ENCODE results near the gene ABCA6. TPM values are rescaled to one million over a fixed set of nuclear protein-coding genes. Genes with fewer than 3 reads are reported as not detected.
A peak's percentile ranks its signal among the peaks of the same experiment; 100 is the strongest.

ABCA6 gene
- total and polyA plus RNA-seq, 2 experiments from 2014 or later: 2.8 to 6.4 TPM

DNA sequence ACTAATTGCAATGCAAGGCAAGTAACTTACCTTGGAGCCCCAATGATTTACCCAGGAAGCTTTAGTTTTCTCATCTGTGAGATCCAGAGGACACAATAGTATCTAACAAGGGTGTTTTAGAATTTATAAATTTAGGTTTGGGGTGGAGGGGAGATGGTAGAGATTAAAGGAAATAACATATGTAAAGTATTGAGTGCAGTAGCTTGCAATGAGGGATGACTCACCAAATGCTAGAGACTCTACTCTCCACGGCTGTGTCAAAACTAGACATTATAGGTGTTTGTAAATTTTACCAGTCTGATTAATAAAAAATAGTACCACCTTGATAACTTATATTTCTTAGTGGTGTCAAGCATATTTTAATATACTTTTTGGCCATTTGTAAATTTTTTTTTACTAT lies 77.2 kb downstream of the ABCA6 start:
- Histone ChIP-seq H3K9ac (no peak overlapping the region), H3K4me1 (ENCODE audit: insufficient read depth) (peaks cover 25% of the 10 kb centered on the region), H3K79me2 (ENCODE audit: insufficient read depth) (no peaks in the 10 kb centered on the region), H3F3A (ENCODE audit: insufficient read depth) (peaks cover 13% of the 10 kb centered on the region; the same call in 1 of the 2 replicates), H3K9me3 (ENCODE audit: low read depth) (no peaks in the 10 kb centered on the region), H3K4me3 (no peak overlapping the region), H3K4me2 (ENCODE audit: unreplicated experiment) (no peak overlapping the region), H3K9me2 (ENCODE audit: insufficient read depth) (no peaks in the 10 kb centered on the region), H3K36me3 (ENCODE audit: low read depth) (no peaks in the 10 kb centered on the region), H4K20me1 (ENCODE audit: insufficient read depth) (no peaks in the 10 kb centered on the region), H2AFZ (no peak overlapping the region), H3K27ac (no peak overlapping the region), H3K27me3 (replicated peaks; ENCODE audit: insufficient read depth) (no peaks in the 10 kb centered on the region)
- no peak for DNase-seq
- WGBS, 2 experiments (ENCODE audit: low coverage in 1 of 2, low lambda C conversion rate in 2 of 2, missing lambda C conversion rate in 2 of 2): 84 to 92% methylated on average over 1 of the region's 1 CpG
- in situ Hi-C loops (cut with MboI): no loop called here
- TF ChIP-seq EZH2 (IDR thresholded peaks at IDR 0.05; ENCODE audit: insufficient read depth, poor library complexity, severe bottlenecking) (no peak), EZH2phosphoT487 (IDR thresholded peaks at IDR 0.05; ENCODE audit: insufficient read depth, low read depth) (no peak)

DNA sequence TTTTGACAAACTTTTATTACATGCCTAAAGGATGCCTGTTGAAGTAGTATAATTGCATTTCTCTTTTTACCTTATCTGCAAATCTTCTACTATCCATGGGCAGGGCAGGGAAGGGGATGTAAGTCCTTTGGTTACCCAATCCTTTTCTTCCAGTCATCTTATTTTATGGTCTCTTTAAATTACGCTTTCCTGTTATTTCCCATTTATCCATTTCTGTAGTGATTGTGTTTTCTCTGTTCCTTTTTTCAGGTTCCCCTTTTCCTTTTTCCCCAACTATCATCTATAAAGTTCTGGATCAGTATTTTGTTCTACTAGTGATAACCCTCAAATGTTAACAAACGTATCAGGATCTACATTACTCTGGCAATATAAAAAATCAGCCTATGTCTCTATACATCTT lies 77.7 kb downstream of the ABCA6 start:
- H3K4me1 ChIP-seq (ENCODE audit: insufficient read depth): peaks cover 27% of the 10 kb centered on the region
- H2AFZ ChIP-seq: no peak overlapping the region
- H3K4me2 ChIP-seq (ENCODE audit: unreplicated experiment): no peak overlapping the region
- H3K36me3 ChIP-seq (ENCODE audit: low read depth): no peaks in the 10 kb centered on the region
- 96 to 97% methylated on average over 2 of the region's 2 CpGs for WGBS, 2 experiments (ENCODE audit: low coverage in 1 of 2, low lambda C conversion rate in 2 of 2, missing lambda C conversion rate in 2 of 2)
- in situ Hi-C loops (cut with MboI): no loop called here
- no peaks in the 10 kb centered on the region for H4K20me1 ChIP-seq (ENCODE audit: insufficient read depth)
- H3K27me3 ChIP-seq (replicated peaks; ENCODE audit: insufficient read depth): no peaks in the 10 kb centered on the region
- no peak for DNase-seq
- H3K9ac ChIP-seq: no peak overlapping the region
- no peak for TF ChIP-seq EZH2 (IDR thresholded peaks at IDR 0.05; ENCODE audit: insufficient read depth, poor library complexity, severe bottlenecking)
- TF ChIP-seq EZH2phosphoT487 (IDR thresholded peaks at IDR 0.05; ENCODE audit: insufficient read depth, low read depth): no peak
- H3K9me2 ChIP-seq (ENCODE audit: insufficient read depth): no peaks in the 10 kb centered on the region
- peaks cover 13% of the 10 kb centered on the region; the same call in 1 of the 2 replicates for H3F3A ChIP-seq (ENCODE audit: insufficient read depth)
- no peaks in the 10 kb centered on the region for H3K9me3 ChIP-seq (ENCODE audit: low read depth)
- H3K79me2 ChIP-seq (ENCODE audit: insufficient read depth): no peaks in the 10 kb centered on the region
- no peak overlapping the region for H3K4me3 ChIP-seq
- H3K27ac ChIP-seq: no peak overlapping the region

- H3K9ac ChIP-seq: no peak overlapping the region
- no peak overlapping the region for H3K27ac ChIP-seq
- H3K4me2 ChIP-seq (ENCODE audit: unreplicated experiment): no peak overlapping the region
- H3K9me2 ChIP-seq (ENCODE audit: insufficient read depth): no peaks in the 10 kb centered on the region
- H3K9me3 ChIP-seq (ENCODE audit: low read depth): no peaks in the 10 kb centered on the region
- TF ChIP-seq EZH2 (IDR thresholded peaks at IDR 0.05; ENCODE audit: insufficient read depth, poor library complexity, severe bottlenecking) (no peak), EZH2phosphoT487 (IDR thresholded peaks at IDR 0.05; ENCODE audit: insufficient read depth, low read depth) (no peak)
- H3K36me3 ChIP-seq (ENCODE audit: low read depth): no peaks in the 10 kb centered on the region
- no peaks in the 10 kb centered on the region for H3K79me2 ChIP-seq (ENCODE audit: insufficient read depth)
- in situ Hi-C loops (cut with MboI): no loop called here
- no peaks in the 10 kb centered on the region for H3K27me3 ChIP-seq (replicated peaks; ENCODE audit: insufficient read depth)
- no peak for DNase-seq
- no peaks in the 10 kb centered on the region for H4K20me1 ChIP-seq (ENCODE audit: insufficient read depth)
- H3K4me3 ChIP-seq: no peak overlapping the region
- H2AFZ ChIP-seq: no peak overlapping the region
- H3K4me1 ChIP-seq (ENCODE audit: insufficient read depth): peaks cover 27% of the 10 kb centered on the region
- H3F3A ChIP-seq (ENCODE audit: insufficient read depth): peaks cover 13% of the 10 kb centered on the region; the same call in 1 of the 2 replicates
- WGBS, 2 experiments (ENCODE audit: low coverage in 1 of 2, low lambda C conversion rate in 2 of 2, missing lambda C conversion rate in 2 of 2): 75 to 76% methylated on average over 4 of the region's 4 CpGs
These were observed 78.7 kb downstream of the ABCA6 start for GRCh38 chr17:69062860-69063581.

GRCh38 chr17:69061721-69062556 lies 79.8 kb downstream of the ABCA6 start:
- H3K36me3 ChIP-seq (ENCODE audit: low read depth): no peaks in the 10 kb centered on the region
- H4K20me1 ChIP-seq (ENCODE audit: insufficient read depth): no peaks in the 10 kb centered on the region
- peak; percentile 18 for DNase-seq
- in situ Hi-C loops (cut with MboI): no loop called here
- H3K27me3 ChIP-seq (replicated peaks; ENCODE audit: insufficient read depth): no peaks in the 10 kb centered on the region
- no peaks in the 10 kb centered on the region for H3K9me2 ChIP-seq (ENCODE audit: insufficient read depth)
- peak overlapping the region; percentile 66 for H3K4me2 ChIP-seq (ENCODE audit: unreplicated experiment)
- no peak overlapping the region for H3K9ac ChIP-seq
- H3K9me3 ChIP-seq (ENCODE audit: low read depth): no peaks in the 10 kb centered on the region
- 0 out of 2 replicates have a peak overlapping the region, but pooled peaks have one; percentile 55 for H3K27ac ChIP-seq
- peaks cover 27% of the 10 kb centered on the region for H3K4me1 ChIP-seq (ENCODE audit: insufficient read depth)
- no peaks in the 10 kb centered on the region for H3K79me2 ChIP-seq (ENCODE audit: insufficient read depth)
- peaks cover 13% of the 10 kb centered on the region; the same call in 1 of the 2 replicates for H3F3A ChIP-seq (ENCODE audit: insufficient read depth)
- H2AFZ ChIP-seq: peak overlapping the region; percentile 27; the same call in 1 of the 2 replicates
- TF ChIP-seq EZH2phosphoT487 (IDR thresholded peaks at IDR 0.05; ENCODE audit: insufficient read depth, low read depth): no peak
- no peak for TF ChIP-seq EZH2 (IDR thresholded peaks at IDR 0.05; ENCODE audit: insufficient read depth, poor library complexity, severe bottlenecking)
- H3K4me3 ChIP-seq: no peak overlapping the region
- WGBS, 2 experiments (ENCODE audit: low coverage in 1 of 2, low lambda C conversion rate in 2 of 2, missing lambda C conversion rate in 2 of 2): 27 to 30% methylated on average over 4 of the region's 4 CpGs

Measured in GM23248 (cell line).